SH-SY5Y (cell line): Measurements from ENCODE around the gene RAPGEF5.

Source experiments
- GATA2 ChIP-seq: IDR thresholded peaks from 2 replicates; pipeline ENCODE4 v1.6.1; 2011; ENCODE audit warnings: mild to moderate bottlenecking, low read depth, low read length
- GATA3 ChIP-seq: IDR thresholded peaks from 2 replicates; pipeline ENCODE4 v1.6.1; 2011; ENCODE audit warnings: low read depth, mild to moderate bottlenecking, low read length, moderate library complexity

DNA sequence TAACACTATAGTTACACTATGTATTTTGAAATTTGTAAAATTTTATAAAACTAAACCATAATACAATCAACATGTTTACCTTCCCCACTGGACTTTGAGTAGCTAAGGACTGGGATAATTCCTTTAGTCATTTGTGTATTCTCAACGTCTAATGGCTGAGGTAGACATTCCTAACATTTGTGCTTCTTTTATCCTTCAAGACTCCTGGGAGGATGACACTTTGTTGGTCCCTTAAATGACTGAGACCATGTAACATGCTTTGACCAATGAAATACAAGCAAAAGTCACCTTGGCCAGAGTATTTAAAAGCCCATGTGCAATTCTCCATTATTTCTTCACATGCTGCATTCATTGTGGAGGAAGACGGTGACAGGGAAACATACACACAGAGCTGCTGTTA, 18.5 kb downstream of the RAPGEF5 start:
- TF ChIP-seq GATA2 (no peak), GATA3 (no peak)
